HEK293 (cell line): Measurements from ENCODE around the gene MAP4K2.

Experiments
- CTCF ChIA-PET: fragments of 350-600 bp; formaldehyde crosslinking; extraction: SDS; loops from one replicate; lab custom pipeline; 2021; ENCODE audit warnings: antibody characterized with exemption; lab: Yijun Ruan, JAX
- POLR2A ChIA-PET: fragments of 300-600 bp; formaldehyde crosslinking; extraction: SDS; loops from one replicate; lab custom pipeline; 2020; ENCODE audit warnings: antibody characterized with exemption, inconsistent platforms; lab: Yijun Ruan, JAX
- H3K27ac ChIP-seq: fragments of 200-500 bp; sonication (Bioruptor generic); 2 replicates; pipeline ENCODE4 v1.5.1; 2014; ENCODE audit warnings: low read depth, low read length, control low read depth, inconsistent platforms; ENCODE audit errors: extremely low read depth
- H3K36me3 ChIP-seq, 2 experiments: fragments of 200-500 bp in 1 of 2; sonication (Bioruptor generic) in 1 of 2; 1 replicate in 1 of 2; 2 replicates in 1 of 2; pipeline ENCODE4 v1.5.1; 2014 to 2017; ENCODE audit warnings: inconsistent platforms in 2 of 2, low read length in 2 of 2; ENCODE audit not compliant: control insufficient read depth in 2 of 2, insufficient read depth in 1 of 2
- H3K4me1 ChIP-seq: fragments of 200-500 bp; sonication (Bioruptor generic); 2 replicates; pipeline ENCODE4 v1.5.1; 2014; ENCODE audit warnings: mild to moderate bottlenecking, low read length, inconsistent platforms; ENCODE audit not compliant: control insufficient read depth, insufficient read depth
- H3K4me3 ChIP-seq: 2 replicates; pipeline ENCODE4 v1.5.1; 2011; ENCODE audit warnings: low read depth, mild to moderate bottlenecking, control low read depth, low read length, moderate library complexity
- H3K9me3 ChIP-seq: fragments of 200-500 bp; sonication (Bioruptor generic); 2 replicates; pipeline ENCODE4 v1.5.1; 2014; ENCODE audit warnings: low read depth, low read length, inconsistent platforms; ENCODE audit not compliant: control insufficient read depth, insufficient read depth
- BCL11B ChIP-seq: fragments of 450-650 bp; formaldehyde crosslinking; IDR thresholded peaks from 2 replicates; pipeline ENCODE4 v1.5.1; 2016; ENCODE audit warnings: low read depth, missing biosample characterization, missing genetic modification characterization
- PATZ1 ChIP-seq: fragments of 450-650 bp; formaldehyde crosslinking; IDR thresholded peaks from 2 replicates; pipeline ENCODE4 v1.5.1; 2016; ENCODE audit warnings: missing biosample characterization, missing genetic modification characterization
- PBX3 ChIP-seq: sonication (generic); formaldehyde crosslinking; IDR thresholded peaks from 2 replicates; pipeline ENCODE4 v1.8.1; 2022; ENCODE audit warnings: mild to moderate bottlenecking, moderate library complexity, missing genetic modification reagents
- SCRT1 ChIP-seq: fragments of 450-650 bp; formaldehyde crosslinking; IDR thresholded peaks from 2 replicates; pipeline ENCODE4 v1.5.1; 2016; ENCODE audit warnings: missing biosample characterization, missing genetic modification characterization, borderline replicate concordance
- ZBTB48 ChIP-seq: fragments of 450-650 bp; formaldehyde crosslinking; IDR thresholded peaks from 2 replicates; pipeline ENCODE4 v1.5.1; 2016; ENCODE audit warnings: missing biosample characterization, missing genetic modification characterization
- ZNF121 ChIP-seq: fragments of 450-650 bp; formaldehyde crosslinking; IDR thresholded peaks from 2 replicates; pipeline ENCODE4 v1.5.1; 2016; ENCODE audit warnings: missing biosample characterization, missing genetic modification characterization
- ZNF23 ChIP-seq: fragments of 450-650 bp; formaldehyde crosslinking; IDR thresholded peaks from 2 replicates; pipeline ENCODE4 v1.5.1; 2016; ENCODE audit warnings: missing biosample characterization, missing genetic modification characterization, borderline replicate concordance
- ZNF274 ChIP-seq, 2 experiments: fragments of 200-500 bp in 1 of 2; fragments of 450-650 bp in 1 of 2; sonication (Bioruptor generic) in 1 of 2; formaldehyde crosslinking in 1 of 2; IDR thresholded peaks; 2 replicates each; pipeline versions ENCODE4 v1.5.1 to v1.6.1; 2014 to 2016; ENCODE audit warnings: borderline replicate concordance in 1 of 2, inconsistent platforms in 1 of 2, low read length in 1 of 2, missing biosample characterization in 1 of 2, missing genetic modification characterization in 1 of 2
- ZNF335 ChIP-seq: fragments of 450-650 bp; formaldehyde crosslinking; conservative IDR thresholded peaks from 2 replicates; pipeline ENCODE4 v1.5.1; 2016; ENCODE audit warnings: missing biosample characterization, missing genetic modification characterization
- ZNF366 ChIP-seq: fragments of 450-650 bp; formaldehyde crosslinking; conservative IDR thresholded peaks from 2 replicates; pipeline ENCODE4 v1.5.1; 2016; ENCODE audit warnings: missing biosample characterization, missing genetic modification characterization
- ZNF561 ChIP-seq: fragments of 450-650 bp; IDR thresholded peaks from 2 replicates; pipeline ENCODE4 v1.5.1; 2018; ENCODE audit warnings: missing biosample characterization, missing genetic modification characterization, borderline replicate concordance
- ZNF596 ChIP-seq: fragments of 450-650 bp; IDR thresholded peaks from 2 replicates; pipeline ENCODE4 v1.5.0; 2018; ENCODE audit warnings: missing biosample characterization, mild to moderate bottlenecking, missing genetic modification characterization, moderate library complexity
- ZNF600 ChIP-seq: fragments of 450-650 bp; formaldehyde crosslinking; IDR thresholded peaks from 2 replicates; pipeline ENCODE4 v1.5.1; 2016; ENCODE audit warnings: missing biosample characterization, missing genetic modification characterization
- ZNF623 ChIP-seq: fragments of 450-650 bp; formaldehyde crosslinking; IDR thresholded peaks from 2 replicates; pipeline ENCODE4 v1.5.1; 2016; ENCODE audit warnings: missing biosample characterization, missing genetic modification characterization
- ZNF645 ChIP-seq: fragments of 450-650 bp; formaldehyde crosslinking; IDR thresholded peaks from 2 replicates; pipeline ENCODE4; 2016; ENCODE audit warnings: missing biosample characterization, missing genetic modification characterization
- ZNF658 ChIP-seq: fragments of 450-650 bp; formaldehyde crosslinking; IDR thresholded peaks from 2 replicates; pipeline ENCODE4; 2016; ENCODE audit warnings: missing biosample characterization, missing genetic modification characterization
- ZNF677 ChIP-seq: fragments of 450-650 bp; IDR thresholded peaks from 2 replicates; pipeline ENCODE4 v1.5.0; 2018; ENCODE audit warnings: missing biosample characterization, mild to moderate bottlenecking, missing genetic modification characterization, moderate library complexity

MAP4K2 gene

GRCh38 chr11:64842366-64842759 lies 39.3 kb upstream of the MAP4K2 start:
- POLR2A ChIA-PET: no interaction called here
- peak overlapping the region; percentile 48; the same call in 1 of the 2 replicates for H3K27ac ChIP-seq

GRCh38 chr11:64841592-64842365 lies 38.8 kb upstream of the MAP4K2 start:
- no peak overlapping the region for H3K4me3 ChIP-seq
- ChIA-PET POLR2A (no interaction called here), CTCF (interaction anchor here (0.5 to 0.9 kb wide), 3 partner anchors 54 to 276 kb away, joined by 3 to 5 read pairs (median 3); partner anchors contain the start of gene ZNHIT2)
- TF ChIP-seq ZNF366 (tag by site-specific recombination) (no peak), ZNF274 (IDR thresholded peaks at IDR 0.05; ENCODE audit: low read length) (no peak), ZNF274 (tag by site-specific recombination; IDR thresholded peaks at IDR 0.05; ENCODE audit: borderline replicate concordance) (no peak), BCL11B (tag by site-specific recombination) (peak; percentile 25; the same call in 1 of the 2 replicates), ZNF335 (0 out of 2 replicates have a peak, but pooled peaks have one; percentile 17), ZNF623 (tag by site-specific recombination) (peak; percentile 82), ZBTB48 (tag by site-specific recombination) (peak; percentile 29; the same call in 1 of the 2 replicates)
- no peaks in the 10 kb centered on the region for H3K9me3 ChIP-seq
- H3K36me3 ChIP-seq: peaks cover 0 to 3% of the 10 kb centered on the region in 2 experiments; a peak in 1 of 3 replicates
- no peak overlapping the region for H3K27ac ChIP-seq
- no peaks in the 10 kb centered on the region; the same call in 1 of the 2 replicates for H3K4me1 ChIP-seq

More at GRCh38 chr11:64842366-64842759, 39.3 kb upstream of the MAP4K2 start:
- CTCF ChIA-PET: interaction anchor here (0.5 kb wide), 1 partner anchor 55 kb away, joined by 3 read pairs; no protein-coding TSS in a partner anchor
- Histone ChIP-seq H3K4me1 (no peaks in the 10 kb centered on the region; the same call in 1 of the 2 replicates), H3K4me3 (no peak overlapping the region), H3K9me3 (no peaks in the 10 kb centered on the region), H3K36me3 (peaks cover 0 to 3% of the 10 kb centered on the region in 2 experiments; a peak in 1 of 3 replicates)
- TF ChIP-seq ZNF645 (tag by site-specific recombination) (no peak), PBX3 (CRISPR knock-in tag) (no peak), ZNF658 (tag by site-specific recombination) (no peak), ZNF561 (tag by site-specific recombination) (no peak), ZNF121 (tag by site-specific recombination) (no peak), ZNF596 (no peak), ZNF677 (no peak), ZNF600 (peak; percentile 5; the same call in 1 of the 2 replicates)

GRCh38 chr11:64839887-64840782 lies 37.1 kb upstream of the MAP4K2 start:
- no peak overlapping the region for H3K4me3 ChIP-seq
- no peaks in the 10 kb centered on the region; the same call in 1 of the 2 replicates for H3K4me1 ChIP-seq
- TF ChIP-seq SCRT1 (no peak), PATZ1 (tag by site-specific recombination) (no peak), ZNF23 (tag by site-specific recombination) (no peak)
- TF ChIP-seq, all 188 proteins: peak for 0
- H3K9me3 ChIP-seq: no peaks in the 10 kb centered on the region
- H3K36me3 ChIP-seq: peaks cover 0 to 8% of the 10 kb centered on the region in 2 experiments; a peak in 1 of 3 replicates
- H3K27ac ChIP-seq: no peak overlapping the region
- ChIA-PET POLR2A (interaction anchor here (0.7 kb wide), 1 partner anchor 31 kb away, joined by 3 read pairs; no protein-coding TSS in a partner anchor), CTCF (interaction anchor here (0.5 to 1.2 kb wide), 2 partner anchors 27 to 413 kb away, joined by 3 read pairs; no protein-coding TSS in a partner anchor)
